Neuron (in vitro differentiated cells): ENCODE results near the gene FAM174C.

Source experiments
- H2AFZ ChIP-seq: one replicate; pipeline ENCODE4 v1.6.1; 2013; ENCODE audit warnings: low read depth, mild to moderate bottlenecking, inconsistent platforms, low read length, moderate library complexity
- H3K27me3 ChIP-seq: one replicate; pipeline ENCODE4 v1.6.1; 2013; ENCODE audit warnings: low read length; ENCODE audit not compliant: insufficient read depth
- H3K36me3 ChIP-seq: one replicate; pipeline ENCODE4 v1.6.1; 2013; ENCODE audit warnings: low read length; ENCODE audit not compliant: insufficient read depth
- H3K4me1 ChIP-seq: one replicate; pipeline ENCODE4 v1.6.1; 2013; ENCODE audit warnings: low read length; ENCODE audit not compliant: insufficient read depth
- H3K4me3 ChIP-seq: 2 replicates; pipeline ENCODE4 v1.5.1; 2013; ENCODE audit warnings: mild to moderate bottlenecking, low read length, moderate library complexity
- H3K9me3 ChIP-seq: one replicate; pipeline ENCODE4 v1.6.1; 2013; ENCODE audit warnings: low read length

Gene FAM174C

GRCh38 chr19:1282588-1283206 is 7.4 kb downstream of the FAM174C start:
- Histone ChIP-seq H3K4me1 (peaks cover 32% of the 10 kb centered on the region), H3K36me3 (peaks cover 12% of the 10 kb centered on the region), H3K4me3 (no peak overlapping the region), H2AFZ (no peak overlapping the region), H3K27me3 (no peaks in the 10 kb centered on the region), H3K9me3 (no peaks in the 10 kb centered on the region)

- Histone ChIP-seq H2AFZ (no peak overlapping the region), H3K4me3 (no peak overlapping the region), H3K9me3 (no peaks in the 10 kb centered on the region), H3K36me3 (peaks cover 9% of the 10 kb centered on the region), H3K4me1 (peaks cover 37% of the 10 kb centered on the region), H3K27me3 (no peaks in the 10 kb centered on the region)
Measured at GRCh38 chr19:1283207-1283916, 8.0 kb downstream of the FAM174C start.

- Histone ChIP-seq H3K9me3 (no peaks in the 10 kb centered on the region), H2AFZ (no peak overlapping the region), H3K27me3 (no peaks in the 10 kb centered on the region), H3K36me3 (peaks cover 6% of the 10 kb centered on the region), H3K4me3 (no peak overlapping the region), H3K4me1 (peaks cover 37% of the 10 kb centered on the region)
Measured at GRCh38 chr19:1283917-1284292, 8.6 kb downstream of the FAM174C start.

GRCh38 chr19:1284293-1284978 is 9.1 kb downstream of the FAM174C start:
- peaks cover under 1% of the 10 kb centered on the region for H3K36me3 ChIP-seq
- H3K4me3 ChIP-seq, result no peak overlapping the region
- H3K9me3 ChIP-seq, result no peaks in the 10 kb centered on the region
- H3K4me1 ChIP-seq, result peaks cover 37% of the 10 kb centered on the region
- H3K27me3 ChIP-seq, result no peaks in the 10 kb centered on the region
- H2AFZ ChIP-seq, result no peak overlapping the region

- Histone ChIP-seq H3K4me3 (peak overlapping the region; percentile 18), H2AFZ (no peak overlapping the region), H3K4me1 (peaks cover 37% of the 10 kb centered on the region), H3K36me3 (no peaks in the 10 kb centered on the region), H3K9me3 (no peaks in the 10 kb centered on the region), H3K27me3 (no peaks in the 10 kb centered on the region)
Measured at GRCh38 chr19:1284979-1285736, 9.8 kb downstream of the FAM174C start.

GRCh38 chr19:1285737-1286360 is 10.5 kb downstream of the FAM174C start, which contains the start of gene EFNA2:
Gene EFNA2 (plus strand): TSS chr19:1285873. CDS start chr19:1286169, 296 bp downstream.
- Histone ChIP-seq H3K9me3 (no peaks in the 10 kb centered on the region), H3K4me1 (peaks cover 37% of the 10 kb centered on the region), H2AFZ (no peak within 1 kb of the TSS), H3K4me3 (peak within 1 kb of the TSS; percentile 60), H3K36me3 (no peaks in the 10 kb centered on the region), H3K27me3 (no peaks in the 10 kb centered on the region)

- Histone ChIP-seq H3K9me3 (no peaks in the 10 kb centered on the region), H2AFZ (no peak overlapping the region), H3K27me3 (no peaks in the 10 kb centered on the region), H3K4me3 (peak overlapping the region; percentile 60), H3K4me1 (peaks cover 37% of the 10 kb centered on the region), H3K36me3 (no peaks in the 10 kb centered on the region)
Measured at GRCh38 chr19:1286487-1287353, 11.4 kb downstream of the FAM174C start.

GRCh38 chr19:1287354-1288225 is 12.3 kb downstream of the FAM174C start:
- Histone ChIP-seq H3K9me3 (no peaks in the 10 kb centered on the region), H3K4me1 (peaks cover 37% of the 10 kb centered on the region), H3K4me3 (peak overlapping the region; percentile 60), H3K36me3 (no peaks in the 10 kb centered on the region), H3K27me3 (no peaks in the 10 kb centered on the region), H2AFZ (no peak overlapping the region)

GRCh38 chr19:1288226-1288612 is 12.9 kb downstream of the FAM174C start:
- Histone ChIP-seq H3K27me3 (no peaks in the 10 kb centered on the region), H2AFZ (no peak overlapping the region), H3K4me3 (no peak overlapping the region), H3K9me3 (no peaks in the 10 kb centered on the region), H3K36me3 (no peaks in the 10 kb centered on the region), H3K4me1 (peaks cover 33% of the 10 kb centered on the region)

- Histone ChIP-seq H3K4me3 (no peak overlapping the region), H3K36me3 (no peaks in the 10 kb centered on the region), H2AFZ (no peak overlapping the region), H3K27me3 (no peaks in the 10 kb centered on the region), H3K4me1 (peaks cover 25% of the 10 kb centered on the region), H3K9me3 (no peaks in the 10 kb centered on the region)
Measured at GRCh38 chr19:1288833-1289685, 13.7 kb downstream of the FAM174C start.

GRCh38 chr19:1289686-1290025 is 14.3 kb downstream of the FAM174C start:
- Histone ChIP-seq H3K9me3 (no peaks in the 10 kb centered on the region), H2AFZ (no peak overlapping the region), H3K36me3 (no peaks in the 10 kb centered on the region), H3K4me3 (no peak overlapping the region), H3K27me3 (no peaks in the 10 kb centered on the region), H3K4me1 (peaks cover 21% of the 10 kb centered on the region)
